Naive thymus-derived CD8-positive, alpha-beta T cell (primary cell): ENCODE results near the gene TMEM109. TPM values are rescaled to one million over a fixed set of nuclear protein-coding genes. Genes with fewer than 3 reads are reported as not detected.
"Not testable (repeated sequence)": the region's sequence is repeated elsewhere in the genome, so short reads cannot be mapped to it uniquely, and the experiment has no call there.

ENCODE experiments used
- ATAC-seq, 2 donors: fragments of 150-1000 bp; cut with Tn5 transposase in 1 of 2; sonication (Bioruptor Pico), chemical (Tn5 transposase) in 1 of 2; 1 replicate in 1 of 2; 2 replicates in 1 of 2; pipeline ENCODE4 v1.10.0; 2021; ENCODE audit warnings: mild to moderate bottlenecking in 2 of 2, moderate library complexity in 2 of 2
- POLR2A ChIA-PET: fragments of 350-600 bp; sonication (Branson Sonifier 250); formaldehyde crosslinking; loops from one replicate; lab custom pipeline; 2021; ENCODE audit warnings: antibody characterized with exemption; lab: Charles Lee
- DNase-seq, 10 donors: peaks; one replicate each; pipeline versions ENCODE4 v3.0.0 to v3.0.0-alpha.2; 2020 to 2022
- H3K27ac Mint-ChIP-seq, 10 donors: one replicate each; pipeline ENCODE4 v1.8.0; 2020 to 2022; ENCODE audit warnings: mild to moderate bottlenecking in 10 of 10, mixed read lengths in 10 of 10, moderate library complexity in 4 of 10, inconsistent platforms in 1 of 10
- H3K27me3 Mint-ChIP-seq, 5 donors: one replicate each; pipeline ENCODE4 v1.8.0; 2021 to 2022; ENCODE audit warnings: mixed read lengths in 5 of 5
- H3K36me3 Mint-ChIP-seq, 3 donors: one replicate each; pipeline ENCODE4 v1.8.0; 2020 to 2022; ENCODE audit warnings: mixed read lengths in 3 of 3, mild to moderate bottlenecking in 2 of 3, inconsistent platforms in 1 of 3
- H3K4me1 Mint-ChIP-seq, 4 donors: one replicate each; pipeline ENCODE4 v1.8.0; 2021 to 2022; ENCODE audit warnings: mixed read lengths in 4 of 4
- H3K4me3 Mint-ChIP-seq, 10 donors: one replicate each; pipeline ENCODE4 v1.8.0; 2020 to 2022; ENCODE audit warnings: mild to moderate bottlenecking in 10 of 10, mixed read lengths in 10 of 10, moderate library complexity in 6 of 10, inconsistent platforms in 1 of 10
- H3K9me3 Mint-ChIP-seq, 9 donors: one replicate each; pipeline ENCODE4 v1.8.0; 2020 to 2022; ENCODE audit warnings: mixed read lengths in 9 of 9, mild to moderate bottlenecking in 3 of 9, inconsistent platforms in 1 of 9, moderate library complexity in 1 of 9
- polyA plus RNA-seq, 3 donors: library from polyadenylated mRNA; unstranded; fragments of 300-500 nt; fragmentation: Illumina TruSeq; gene quantifications; one replicate each; pipeline ENCODE4 v1.2.3, GENCODE V29; 2021
- total RNA-seq, 8 experiments: library from RNA in 2 of 8; stranded (reverse) in 2 of 8; gene quantifications; one replicate each; pipeline ENCODE4 v1.2.3 and lab custom pipeline; 2021 to 2026

The TMEM109 gene
- total and polyA plus RNA-seq, 5 experiments from 2014 or later = 52.4 to 295 (median 216) TPM

GRCh38 chr11:60905551-60906113 lies 8.3 kb upstream of the TMEM109 start:
- no peak for ATAC-seq
- peak overlapping the region; percentile 84 to 100 (median 96) for H3K27ac Mint-ChIP-seq
- H3K9me3 Mint-ChIP-seq = peaks cover 0 to 2% (median 0%) of the 10 kb centered on the region in 9 donors
- peak in 1 of 10 donors; percentile 25 for DNase-seq
- no peaks in the 10 kb centered on the region for H3K27me3 Mint-ChIP-seq
- peak overlapping the region; percentile 86 to 97 (median 92) for H3K4me3 Mint-ChIP-seq
- peaks cover 0 to 31% (median 8%) of the 10 kb centered on the region in 3 donors for H3K36me3 Mint-ChIP-seq
- peaks cover 25 to 60% (median 55%) of the 10 kb centered on the region in 4 donors for H3K4me1 Mint-ChIP-seq
- POLR2A ChIA-PET = interaction anchor here (0.7 to 3.6 kb wide), 9 partner anchors 9 to 175 kb away, joined by 3 to 48 read pairs (median 4); partner anchors contain the start of genes CD6, SLC15A3 and TMEM109

DNA sequence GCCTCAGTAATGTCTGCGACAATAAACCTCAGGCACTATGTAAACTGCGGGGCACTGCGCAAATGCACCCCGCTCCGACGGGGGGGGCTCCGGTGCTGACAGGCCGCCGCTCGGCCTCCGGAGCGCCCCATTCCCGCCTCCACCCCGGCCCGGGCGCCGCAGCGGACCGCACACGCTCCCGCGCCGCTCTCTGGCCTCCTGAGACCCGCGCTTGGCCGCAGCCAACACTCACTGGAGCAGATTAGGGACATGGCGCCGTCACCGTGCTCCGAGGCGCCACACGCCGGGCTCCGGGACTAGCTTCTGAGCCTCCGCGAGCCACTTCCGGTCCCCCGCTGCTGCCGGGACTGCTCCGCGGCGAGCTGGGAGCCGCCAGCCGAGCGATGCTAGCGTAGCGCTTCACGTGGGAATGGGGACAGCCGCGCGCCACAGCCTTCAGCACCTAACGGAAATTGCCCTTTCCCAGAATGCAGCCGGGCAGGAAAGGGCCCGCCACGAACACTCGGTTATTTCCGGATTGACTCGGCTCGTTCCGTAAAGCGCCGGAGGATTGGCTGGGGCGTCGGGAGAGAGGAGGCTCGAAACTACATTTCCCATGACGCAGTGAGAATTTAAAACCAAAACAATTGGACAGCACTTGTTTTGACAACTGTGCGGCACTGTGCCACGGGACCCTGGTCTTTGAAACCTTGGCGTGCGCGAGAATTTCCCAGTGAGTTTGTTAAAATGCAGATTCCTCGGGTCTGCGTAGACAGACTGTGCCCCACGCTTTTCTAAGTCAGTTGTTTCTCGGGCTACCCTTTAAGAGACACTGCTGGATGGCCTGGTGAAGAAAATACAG lies 7.6 kb upstream of the TMEM109 start, which contains the start of gene PRPF19:
PRPF19 (minus strand) TSS at position 454 of the 841 bp plus-strand sequence; CDS start at position 251, 203 bp downstream.
- DNase-seq (peak; percentile 96 to 100 (median 99)), ATAC-seq (peak; percentile 89 to 91)
- H3K27me3 Mint-ChIP-seq = no peaks in the 10 kb centered on the region
- H3K36me3 Mint-ChIP-seq = peaks cover 0 to 24% (median 6%) of the 10 kb centered on the region in 3 donors
- peaks cover 0 to 2% (median 0%) of the 10 kb centered on the region in 9 donors for H3K9me3 Mint-ChIP-seq
- peak within 1 kb of the TSS; percentile 86 to 97 (median 92) for H3K4me3 Mint-ChIP-seq
- POLR2A ChIA-PET = interaction anchor here (0.6 to 3.6 kb wide), 13 partner anchors 9 to 174 kb away, joined by 3 to 48 read pairs (median 4); partner anchors contain the start of genes CD6, SLC15A3, TMEM109 and ZP1
- peak within 1 kb of the TSS; percentile 94 to 100 (median 99) for H3K27ac Mint-ChIP-seq
- peaks cover 30 to 68% (median 60%) of the 10 kb centered on the region in 4 donors for H3K4me1 Mint-ChIP-seq

DNA sequence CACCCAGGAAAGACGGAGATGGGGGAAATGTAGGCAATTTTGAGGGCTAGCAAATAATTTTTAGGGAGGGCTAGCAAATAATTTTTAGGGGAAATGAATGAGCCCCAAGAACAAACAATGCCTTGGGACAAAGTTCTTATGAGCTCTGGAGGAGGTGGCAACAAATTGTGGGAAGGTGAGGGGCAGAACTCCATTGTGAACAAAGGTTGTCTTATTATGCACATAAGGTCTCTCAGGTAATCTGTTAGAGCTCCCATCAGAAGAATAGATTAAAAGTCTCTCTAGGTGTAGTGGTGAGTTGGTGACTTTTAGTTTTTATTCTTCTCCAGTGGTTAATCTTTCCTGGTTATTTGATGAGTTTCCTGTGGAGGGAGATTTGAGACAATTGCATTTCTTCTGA lies 5.2 kb upstream of the TMEM109 start:
- POLR2A ChIA-PET = no interaction called here
- H3K27me3 Mint-ChIP-seq = no peaks in the 10 kb centered on the region
- peak overlapping the region in 6 of 10 donors; percentile 2 to 100 (median 91) for H3K27ac Mint-ChIP-seq
- H3K4me1 Mint-ChIP-seq = peaks cover 34 to 83% (median 73%) of the 10 kb centered on the region in 4 donors
- DNase-seq = no peak
- H3K9me3 Mint-ChIP-seq = peaks cover 0 to 2% (median 0%) of the 10 kb centered on the region in 9 donors
- no peak for ATAC-seq
- H3K36me3 Mint-ChIP-seq = peaks cover 0 to 2% (median 0%) of the 10 kb centered on the region in 3 donors
- H3K4me3 Mint-ChIP-seq = no peak overlapping the region

DNA sequence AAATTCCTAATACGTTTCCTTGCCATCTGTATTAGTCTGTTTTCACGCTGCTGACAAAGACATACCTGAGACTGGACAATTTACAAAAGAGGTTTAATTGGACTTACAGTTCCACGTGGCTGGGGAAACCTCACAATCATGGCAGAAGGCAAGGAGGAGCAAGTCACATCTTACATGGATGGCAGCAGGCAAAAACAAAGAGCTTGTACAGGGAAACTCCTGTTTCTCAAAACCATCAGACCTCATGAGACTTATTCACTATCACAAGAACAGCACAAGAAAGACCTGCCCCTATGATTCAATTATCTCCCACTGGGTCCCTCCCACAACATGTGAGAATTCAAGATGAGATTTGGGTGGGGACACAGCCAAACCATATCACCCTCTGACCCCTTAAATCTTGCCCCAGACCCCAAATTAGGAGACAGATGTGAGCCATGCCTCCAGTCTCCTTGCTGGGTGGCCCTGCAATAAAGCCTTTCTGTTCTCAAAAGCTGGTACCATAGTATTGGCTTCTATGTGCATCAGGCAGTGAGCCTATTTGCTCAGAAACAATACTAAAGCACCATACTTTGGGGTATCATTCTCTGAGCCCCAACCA lies 4.2 kb upstream of the TMEM109 start:
- not testable (repeated sequence) for H3K27me3 Mint-ChIP-seq, DNase-seq, H3K36me3 Mint-ChIP-seq, H3K4me3 Mint-ChIP-seq, H3K9me3 Mint-ChIP-seq, ATAC-seq
- Mint-ChIP-seq H3K27ac (peak overlapping the region in 8 of 10 donors; percentile 42 to 100 (median 76)), H3K4me1 (peaks cover 31 to 76% (median 68%) of the 10 kb centered on the region in 4 donors)
- POLR2A ChIA-PET = interaction anchor here (0.7 kb wide), 1 partner anchor 1500 kb away, joined by 3 read pairs; no protein-coding TSS in a partner anchor

- ATAC-seq = no peak
- no peak overlapping the region for H3K4me3 Mint-ChIP-seq
- peaks cover 0 to 2% (median 0%) of the 10 kb centered on the region in 3 donors for H3K36me3 Mint-ChIP-seq
- H3K27ac Mint-ChIP-seq = peak overlapping the region in 8 of 10 donors; percentile 22 to 100 (median 98)
- H3K4me1 Mint-ChIP-seq = peaks cover 29 to 76% (median 68%) of the 10 kb centered on the region in 4 donors
- peaks cover 0 to 1% (median 0%) of the 10 kb centered on the region in 5 donors for H3K27me3 Mint-ChIP-seq
- POLR2A ChIA-PET = no interaction called here
- DNase-seq = no peak
- peaks cover 0 to 2% (median 0%) of the 10 kb centered on the region in 9 donors for H3K9me3 Mint-ChIP-seq
Observed at GRCh38 chr11:60910281-60910687, 3.7 kb upstream of the TMEM109 start.

- Mint-ChIP-seq H3K27ac (peak overlapping the region in 9 of 10 donors; percentile 91 to 100 (median 98)), H3K9me3 (peaks cover 0 to 2% (median 0%) of the 10 kb centered on the region in 9 donors), H3K27me3 (peaks cover 0 to 1% (median 0%) of the 10 kb centered on the region in 5 donors), H3K36me3 (peaks cover 0 to 2% (median 2%) of the 10 kb centered on the region in 3 donors), H3K4me3 (peak overlapping the region in 5 of 10 donors; percentile 17 to 42 (median 30)), H3K4me1 (peaks cover 30 to 76% (median 69%) of the 10 kb centered on the region in 4 donors)
- no peak for ATAC-seq
- POLR2A ChIA-PET = interaction anchor here (0.8 kb wide), 1 partner anchor 141 kb away, joined by 3 read pairs; no protein-coding TSS in a partner anchor
- no peak for DNase-seq
Observed at GRCh38 chr11:60910711-60911380, 3.1 kb upstream of the TMEM109 start.

- H3K27ac Mint-ChIP-seq = peak overlapping the region; percentile 91 to 100 (median 98)
- peaks cover 0 to 1% (median 0%) of the 10 kb centered on the region in 5 donors for H3K27me3 Mint-ChIP-seq
- H3K9me3 Mint-ChIP-seq = peaks cover 0 to 2% (median 0%) of the 10 kb centered on the region in 9 donors
- H3K4me3 Mint-ChIP-seq = peak overlapping the region; percentile 51 to 100 (median 98)
- peak in 8 of 10 donors; percentile 39 to 83 (median 62) for DNase-seq
- peaks cover 0 to 7% (median 2%) of the 10 kb centered on the region in 3 donors for H3K36me3 Mint-ChIP-seq
- ATAC-seq = peak; percentile 51 to 72
- POLR2A ChIA-PET = interaction anchor here (0.6 to 4.5 kb wide), 16 partner anchors 7 to 1733 kb away, joined by 3 to 48 read pairs (median 4); partner anchors contain the start of genes CD5, PRPF19 and TMEM132A
- peaks cover 29 to 80% (median 71%) of the 10 kb centered on the region in 4 donors for H3K4me1 Mint-ChIP-seq
Observed at GRCh38 chr11:60912223-60912850, 1.6 kb upstream of the TMEM109 start.

DNA sequence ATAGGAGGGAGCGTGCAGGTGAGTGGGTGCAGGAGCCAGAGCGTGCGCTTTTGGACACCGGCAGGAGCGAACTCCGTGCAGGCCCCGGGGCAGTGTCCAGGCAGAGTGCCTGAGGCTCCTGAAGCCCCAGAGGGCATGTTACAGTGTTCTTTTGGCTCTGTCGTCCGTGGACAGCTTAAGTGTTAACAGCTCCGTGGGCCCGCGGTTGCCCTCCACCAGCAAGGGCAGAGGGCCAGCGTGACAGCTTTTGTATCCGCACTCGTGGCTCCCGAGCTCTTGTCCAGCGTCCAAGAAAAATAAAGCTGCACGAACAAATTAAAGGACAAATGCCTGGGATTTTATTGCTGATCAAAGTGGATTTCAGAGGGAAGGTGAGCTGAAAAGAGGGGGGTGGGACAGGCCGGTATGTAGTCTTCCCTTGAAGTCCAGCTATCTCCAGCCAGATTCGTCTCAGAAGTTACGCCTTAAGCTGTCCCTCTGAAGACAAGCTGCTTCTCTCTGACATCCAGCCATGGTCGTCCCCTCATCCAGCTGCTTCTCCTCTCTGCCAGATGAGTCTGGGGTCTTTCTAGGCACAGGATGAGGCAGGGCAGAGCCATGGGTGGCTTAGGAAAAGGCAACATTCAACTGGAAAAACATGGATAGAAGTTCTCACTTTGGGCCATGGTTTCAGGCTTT lies 968 bp upstream of the TMEM109 start:
- ATAC-seq (no peak), DNase-seq (no peak)
- H3K9me3 Mint-ChIP-seq = peaks cover 0 to 2% (median 0%) of the 10 kb centered on the region in 9 donors
- H3K4me3 Mint-ChIP-seq = peak overlapping the region; percentile 51 to 100 (median 98)
- peaks cover 27 to 80% (median 70%) of the 10 kb centered on the region in 4 donors for H3K4me1 Mint-ChIP-seq
- H3K36me3 Mint-ChIP-seq = peaks cover 0 to 9% (median 3%) of the 10 kb centered on the region in 3 donors
- peaks cover 0 to 1% (median 0%) of the 10 kb centered on the region in 5 donors for H3K27me3 Mint-ChIP-seq
- peak overlapping the region; percentile 91 to 100 (median 98) for H3K27ac Mint-ChIP-seq
- POLR2A ChIA-PET = interaction anchor here (0.6 to 4.5 kb wide), 16 partner anchors 7 to 1733 kb away, joined by 3 to 48 read pairs (median 4); partner anchors contain the start of genes CPSF7, PRPF19, SDHAF2 and TMEM132A

DNA sequence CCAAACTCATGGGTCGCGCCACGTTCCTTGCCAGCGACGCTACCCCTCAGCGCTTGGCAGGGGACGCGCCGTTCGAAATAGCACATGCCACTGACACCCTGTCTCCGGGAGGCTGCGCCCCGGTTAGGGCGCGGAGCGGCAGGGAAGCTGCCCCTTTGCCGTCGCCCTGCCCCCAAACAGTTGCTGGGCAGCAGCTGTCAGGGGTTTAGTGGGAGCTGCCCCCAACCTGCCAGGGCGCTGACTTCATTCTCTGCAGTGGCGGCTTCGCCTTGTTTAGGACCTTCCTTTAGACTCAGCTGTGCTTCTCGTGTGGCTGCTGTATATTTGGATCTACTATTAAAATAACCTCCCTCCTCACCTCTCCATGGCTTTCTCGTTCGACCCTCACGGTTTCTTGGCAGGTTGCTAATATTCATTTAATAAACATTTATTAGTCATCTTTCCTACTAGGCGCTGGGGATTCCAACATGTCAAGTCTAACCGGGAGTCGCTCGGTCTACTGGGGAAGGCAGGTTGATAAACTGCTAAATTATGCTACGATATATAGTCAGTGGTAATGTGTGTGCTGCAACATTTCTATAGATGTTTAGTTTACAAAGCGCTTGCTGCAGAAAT lies 782 bp downstream of the TMEM109 start:
- Mint-ChIP-seq H3K27ac (peak overlapping the region; percentile 86 to 97 (median 94)), H3K36me3 (peaks cover 0 to 21% (median 5%) of the 10 kb centered on the region in 3 donors), H3K4me1 (peaks cover 28 to 86% (median 65%) of the 10 kb centered on the region in 4 donors), H3K27me3 (peaks cover 0 to 1% (median 0%) of the 10 kb centered on the region in 5 donors), H3K4me3 (peak overlapping the region; percentile 91 to 99 (median 97)), H3K9me3 (no peaks in the 10 kb centered on the region)
- ATAC-seq (peak; percentile 13 to 35), DNase-seq (peak in 6 of 10 donors; percentile 29 to 54 (median 46))
- POLR2A ChIA-PET = interaction anchor here (0.7 to 4.5 kb wide), 17 partner anchors 8 to 448 kb away, joined by 3 to 48 read pairs (median 4); partner anchors contain the start of genes CD6, PRPF19, SLC15A3 and TMEM132A
